SK-N-SH (cell line): Measurements from ENCODE around the gene TMEM92.

Experiments
- RXRA ChIP-seq: IDR thresholded peaks from 2 replicates; pipeline ENCODE4 v1.4.0; 2012; ENCODE audit warnings: low read depth, mild to moderate bottlenecking, borderline replicate concordance
- TF ChIP-seq, protein P1 (sequence below): IDR thresholded peaks from 2 replicates; pipeline ENCODE4; 2012

DNA sequence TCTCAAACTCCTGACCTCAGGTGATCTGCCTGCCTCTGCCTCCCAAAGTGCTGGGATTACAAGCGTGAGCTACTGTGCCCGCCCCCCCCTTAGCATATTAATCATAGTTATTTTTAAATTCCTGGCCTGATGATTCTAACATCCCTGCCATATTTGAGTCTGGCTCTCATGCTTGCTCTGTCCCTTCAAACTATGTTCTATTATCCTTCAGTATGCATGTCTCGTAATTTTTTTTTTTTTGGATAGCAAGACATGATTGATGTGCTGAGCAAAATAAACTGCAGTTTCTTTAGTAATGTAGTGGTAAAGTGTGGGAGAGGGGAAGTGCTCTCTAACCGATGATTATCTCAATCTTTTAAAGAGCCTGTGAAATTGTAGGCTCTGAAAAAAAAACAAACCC lies 34.3 kb upstream of the TMEM92 start:
- TF ChIP-seq RXRA = no peak
- TF ChIP-seq, protein P1, sequence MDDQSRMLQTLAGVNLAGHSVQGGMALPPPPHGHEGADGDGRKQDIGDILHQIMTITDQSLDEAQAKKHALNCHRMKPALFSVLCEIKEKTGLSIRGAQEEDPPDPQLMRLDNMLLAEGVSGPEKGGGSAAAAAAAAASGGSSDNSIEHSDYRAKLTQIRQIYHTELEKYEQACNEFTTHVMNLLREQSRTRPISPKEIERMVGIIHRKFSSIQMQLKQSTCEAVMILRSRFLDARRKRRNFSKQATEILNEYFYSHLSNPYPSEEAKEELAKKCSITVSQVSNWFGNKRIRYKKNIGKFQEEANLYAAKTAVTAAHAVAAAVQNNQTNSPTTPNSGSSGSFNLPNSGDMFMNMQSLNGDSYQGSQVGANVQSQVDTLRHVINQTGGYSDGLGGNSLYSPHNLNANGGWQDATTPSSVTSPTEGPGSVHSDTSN = peak; percentile 37; the same call in 1 of the 2 replicates
